ENCODE data around the gene DDX53.

DNA sequence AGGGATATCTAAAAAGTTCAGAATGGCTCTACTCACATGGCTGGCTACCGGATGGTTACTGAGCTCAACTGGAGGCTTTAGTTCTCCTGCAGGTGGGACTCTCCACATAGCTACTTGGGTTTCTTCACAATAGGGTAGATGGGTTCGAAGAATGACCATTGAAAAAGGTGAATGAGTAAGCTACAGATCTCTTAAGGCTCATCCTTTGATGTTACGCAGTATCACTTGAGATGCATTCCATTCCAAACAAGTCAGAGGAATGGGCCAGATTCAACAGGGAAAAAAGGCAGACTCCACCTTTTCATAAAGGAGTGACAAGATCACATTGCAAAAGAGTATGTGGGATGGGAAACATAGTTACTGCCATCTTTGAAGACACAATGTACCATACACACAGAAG, 52.6 kb downstream of the DDX53 start:
- TF ChIP-seq POLR2A (IDR thresholded peaks at IDR 0.05), result no peak
- TF ChIP-seq, protein P1, sequence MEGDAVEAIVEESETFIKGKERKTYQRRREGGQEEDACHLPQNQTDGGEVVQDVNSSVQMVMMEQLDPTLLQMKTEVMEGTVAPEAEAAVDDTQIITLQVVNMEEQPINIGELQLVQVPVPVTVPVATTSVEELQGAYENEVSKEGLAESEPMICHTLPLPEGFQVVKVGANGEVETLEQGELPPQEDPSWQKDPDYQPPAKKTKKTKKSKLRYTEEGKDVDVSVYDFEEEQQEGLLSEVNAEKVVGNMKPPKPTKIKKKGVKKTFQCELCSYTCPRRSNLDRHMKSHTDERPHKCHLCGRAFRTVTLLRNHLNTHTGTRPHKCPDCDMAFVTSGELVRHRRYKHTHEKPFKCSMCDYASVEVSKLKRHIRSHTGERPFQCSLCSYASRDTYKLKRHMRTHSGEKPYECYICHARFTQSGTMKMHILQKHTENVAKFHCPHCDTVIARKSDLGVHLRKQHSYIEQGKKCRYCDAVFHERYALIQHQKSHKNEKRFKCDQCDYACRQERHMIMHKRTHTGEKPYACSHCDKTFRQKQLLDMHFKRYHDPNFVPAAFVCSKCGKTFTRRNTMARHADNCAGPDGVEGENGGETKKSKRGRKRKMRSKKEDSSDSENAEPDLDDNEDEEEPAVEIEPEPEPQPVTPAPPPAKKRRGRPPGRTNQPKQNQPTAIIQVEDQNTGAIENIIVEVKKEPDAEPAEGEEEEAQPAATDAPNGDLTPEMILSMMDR (IDR thresholded peaks at IDR 0.05), result no peak

Data from body of pancreas (tissue), 4 donors.